Vagina (tissue), 2 donors: Measurements from ENCODE around the gene NAT10. TPM values are rescaled to one million over a fixed set of nuclear protein-coding genes. Genes with fewer than 3 reads are reported as not detected.
A peak's percentile ranks its signal among the peaks of the same experiment; 100 is the strongest.
"Not testable (repeated sequence)": the region's sequence is repeated elsewhere in the genome, so short reads cannot be mapped to it uniquely, and the experiment has no call there.

Experiments used
- DNase-seq, 2 donors: peaks; one replicate each; pipeline ENCODE4 v3.0.0-alpha.2; 2017; ENCODE audit errors: extremely low spot score in 2 of 2
- H3K27ac ChIP-seq: fragments of 200-600 bp; sonication (generic); one replicate; pipeline ENCODE4 v1.5.1; 2019
- H3K27me3 ChIP-seq: fragments of 200-600 bp; sonication (generic); one replicate; pipeline ENCODE4 v1.5.1; 2019
- H3K36me3 ChIP-seq, 2 donors: fragments of 200-600 bp; sonication (generic); one replicate each; pipeline ENCODE4 v1.5.1; 2017 to 2019
- H3K4me1 ChIP-seq: fragments of 200-600 bp; sonication (generic); one replicate; pipeline ENCODE4 v1.5.1; 2019
- H3K4me3 ChIP-seq, 2 donors: fragments of 200-600 bp; sonication (generic); 1 replicate in 1 of 2; 2 replicates in 1 of 2; pipeline ENCODE4 v1.5.1; 2016 to 2019
- H3K9me3 ChIP-seq: fragments of 200-600 bp; sonication (generic); one replicate; pipeline ENCODE4 v1.5.1; 2019
- CTCF ChIP-seq, 3 experiments: fragments of 450-650 bp in 2 of 3; fragments of 200-600 bp in 1 of 3; sonication (generic) in 1 of 3; IDR thresholded peaks; one replicate each; pipeline ENCODE4 v1.5.1; 2017 to 2019; ENCODE audit warnings: antibody characterized with exemption in 3 of 3, mild to moderate bottlenecking in 2 of 3, moderate library complexity in 2 of 3
- POLR2A ChIP-seq, 2 donors: fragments of 450-650 bp; IDR thresholded peaks; one replicate each; pipeline ENCODE4 v1.6.1; 2017; ENCODE audit warnings: antibody characterized with exemption in 2 of 2, mild to moderate bottlenecking in 2 of 2, moderate library complexity in 2 of 2
- POLR2AphosphoS5 ChIP-seq, 2 donors: sonication (generic); formaldehyde crosslinking; IDR thresholded peaks; one replicate each; pipeline ENCODE4 v1.9.0; 2017; ENCODE audit warnings: antibody characterized with exemption in 2 of 2, mild to moderate bottlenecking in 2 of 2, low read depth in 1 of 2; ENCODE audit not compliant: insufficient read depth in 1 of 2
- intact Hi-C: fragments of 100-400 bp; cut with DNase I; formaldehyde crosslinking; loops from one replicate; pipeline ENCODE4 v1.15.1; 2023
- total RNA-seq: library from RNA; depleted of rRNA; stranded (reverse); fragments of >200 nt; gene quantifications from one replicate; pipeline ENCODE4 v1.2.3, GENCODE V29; 2016

The NAT10 gene
- total RNA-seq, 1 donor from 2014 or later = 24.8 TPM

GRCh38 chr11:34086554-34087283, 18.7 kb upstream of the NAT10 start:
- H3K27me3 ChIP-seq = no peaks in the 10 kb centered on the region
- H3K4me1 ChIP-seq = no peaks in the 10 kb centered on the region
- H3K4me3 ChIP-seq = no peak overlapping the region
- intact Hi-C loops = no loop called here
- DNase-seq = no peak
- peaks cover 0 to 96% of the 10 kb centered on the region in 2 donors for H3K36me3 ChIP-seq
- no peak overlapping the region for H3K27ac ChIP-seq
- no peak for TF ChIP-seq POLR2A (IDR thresholded peaks at IDR 0.05)
- no peak for TF ChIP-seq CTCF (IDR thresholded peaks at IDR 0.05)
- H3K9me3 ChIP-seq = no peaks in the 10 kb centered on the region

GRCh38 chr11:34091825-34092224, 13.6 kb upstream of the NAT10 start:
- Histone ChIP-seq H3K27me3 (no peaks in the 10 kb centered on the region), H3K27ac (no peak overlapping the region), H3K4me3 (no peak overlapping the region), H3K9me3 (no peaks in the 10 kb centered on the region), H3K36me3 (peaks cover 0 to 98% of the 10 kb centered on the region in 2 donors), H3K4me1 (no peaks in the 10 kb centered on the region)
- intact Hi-C loops = no loop called here
- no peak for DNase-seq
- TF ChIP-seq POLR2AphosphoS5 (IDR thresholded peaks at IDR 0.05; ENCODE audit: insufficient read depth in 1 of 2, low read depth in 1 of 2) = no peak
- no peak for TF ChIP-seq POLR2A (IDR thresholded peaks at IDR 0.05)
- no peak for TF ChIP-seq CTCF (IDR thresholded peaks at IDR 0.05)

- intact Hi-C loops, DNase-seq, H3K9me3 ChIP-seq, H3K27me3 ChIP-seq, H3K27ac ChIP-seq, H3K4me3 ChIP-seq, H3K4me1 ChIP-seq: not testable (repeated sequence)
- peaks cover 0 to 99% of the 10 kb centered on the region in 2 donors for H3K36me3 ChIP-seq
Observed at GRCh38 chr11:34094900-34095299, 10.5 kb upstream of the NAT10 start.

GRCh38 chr11:34098813-34099212, 6.6 kb upstream of the NAT10 start:
- TF ChIP-seq CTCF (IDR thresholded peaks at IDR 0.05) = no peak
- no peak for TF ChIP-seq POLR2AphosphoS5 (IDR thresholded peaks at IDR 0.05; ENCODE audit: insufficient read depth in 1 of 2, low read depth in 1 of 2)
- no peak for TF ChIP-seq POLR2A (IDR thresholded peaks at IDR 0.05)
- intact Hi-C loops = no loop called here
- no peaks in the 10 kb centered on the region for H3K4me1 ChIP-seq
- no peaks in the 10 kb centered on the region for H3K9me3 ChIP-seq
- H3K4me3 ChIP-seq = no peak overlapping the region
- H3K27ac ChIP-seq = no peak overlapping the region
- no peaks in the 10 kb centered on the region for H3K27me3 ChIP-seq
- peaks cover 0 to 68% of the 10 kb centered on the region in 2 donors for H3K36me3 ChIP-seq
- no peak for DNase-seq

- H3K27ac ChIP-seq = peak overlapping the region; percentile 83
- H3K36me3 ChIP-seq = peaks cover 0 to 26% of the 10 kb centered on the region in 2 donors
- DNase-seq = no peak
- H3K9me3 ChIP-seq = no peaks in the 10 kb centered on the region
- H3K27me3 ChIP-seq = no peaks in the 10 kb centered on the region
- no peak for TF ChIP-seq POLR2AphosphoS5 (IDR thresholded peaks at IDR 0.05; ENCODE audit: insufficient read depth in 1 of 2, low read depth in 1 of 2)
- TF ChIP-seq CTCF (IDR thresholded peaks at IDR 0.05) = no peak
- TF ChIP-seq POLR2A (IDR thresholded peaks at IDR 0.05) = no peak
- intact Hi-C loops = loop anchor here (5.0 kb wide), 1 partner anchor 52 kb away; the partner anchor contains the start of gene CAPRIN1
- peak overlapping the region; percentile 61 to 68 for H3K4me3 ChIP-seq
- H3K4me1 ChIP-seq = peaks cover 21% of the 10 kb centered on the region
Observed at GRCh38 chr11:34104680-34105078, 750 bp upstream of the NAT10 start.
